Thyroid gland (tissue), 4 donors: ENCODE data around the gene CRY2. TPM values are rescaled to one million over a fixed set of nuclear protein-coding genes. Genes with fewer than 3 reads are reported as not detected.

Source experiments
- DNase-seq, 2 donors: peaks; one replicate each; pipeline ENCODE4 v3.0.0-alpha.2; 2019
- H3K27ac ChIP-seq, 3 donors: fragments of 200-600 bp; sonication (generic); 1 replicate in 2 of 3; 2 replicates in 1 of 3; pipeline ENCODE4 v1.5.1; 2016 to 2019; ENCODE audit warnings: mild to moderate bottlenecking in 1 of 3, moderate library complexity in 1 of 3
- H3K27me3 ChIP-seq: fragments of 200-600 bp; sonication (generic); one replicate; pipeline ENCODE4 v1.5.1; 2019
- H3K36me3 ChIP-seq, 2 donors: fragments of 200-600 bp; sonication (generic); one replicate each; pipeline ENCODE4 v1.5.1; 2016 to 2019
- H3K4me1 ChIP-seq, 2 donors: fragments of 200-600 bp; sonication (generic); one replicate each; pipeline ENCODE4 v1.5.1; 2017 to 2019
- H3K4me3 ChIP-seq, 3 donors: fragments of 200-600 bp; sonication (generic); replicated peaks in 1 of 3; 1 replicate in 2 of 3; 2 replicates in 1 of 3; pipeline ENCODE4 v1.5.1; 2016; ENCODE audit warnings: mild to moderate bottlenecking in 1 of 3
- H3K9me3 ChIP-seq: fragments of 200-600 bp; sonication (generic); one replicate; pipeline ENCODE4 v1.5.1; 2017
- POLR2A ChIP-seq, 2 donors: fragments of 450-650 bp; IDR thresholded peaks; one replicate each; pipeline ENCODE4 v1.6.1; 2017; ENCODE audit warnings: antibody characterized with exemption in 2 of 2, mild to moderate bottlenecking in 2 of 2, moderate library complexity in 1 of 2
- WGBS, 2 donors: methylation state at CpG; one replicate each; pipeline ENCODE4 v1.1.5; 2017; 5-methylcytosine and 5-hydroxymethylcytosine counted together
- intact Hi-C: fragments of 100-400 bp; cut with DNase I; formaldehyde crosslinking; loops from one replicate; pipeline ENCODE4 v1.15.1; 2023
- total RNA-seq, 4 donors: library from RNA; depleted of rRNA; stranded (reverse); fragments of >200 nt; gene quantifications; one replicate each; pipeline ENCODE4 v1.2.3, GENCODE V29; 2016
- TF ChIP-seq, protein P1 (sequence below), 6 experiments: fragments of 200-600 bp in 3 of 6; fragments of 450-650 bp in 3 of 6; sonication (generic) in 3 of 6; IDR thresholded peaks; one replicate each; pipeline ENCODE4 v1.5.1; 2016 to 2019; ENCODE audit warnings: antibody characterized with exemption in 6 of 6, mild to moderate bottlenecking in 2 of 6, inconsistent platforms in 1 of 6, moderate library complexity in 1 of 6

CRY2 gene
- total RNA-seq, 4 donors from 2014 or later: 49.5 to 117 (median 57.8) TPM

- H3K9me3 ChIP-seq: no peaks in the 10 kb centered on the region
- H3K4me3 ChIP-seq: no peak overlapping the region
- no peak for DNase-seq
- 64 to 65% methylated on average over 5 of the region's 5 CpGs for WGBS, 2 donors
- no peak for TF ChIP-seq POLR2A (IDR thresholded peaks at IDR 0.05)
- TF ChIP-seq, protein P1, sequence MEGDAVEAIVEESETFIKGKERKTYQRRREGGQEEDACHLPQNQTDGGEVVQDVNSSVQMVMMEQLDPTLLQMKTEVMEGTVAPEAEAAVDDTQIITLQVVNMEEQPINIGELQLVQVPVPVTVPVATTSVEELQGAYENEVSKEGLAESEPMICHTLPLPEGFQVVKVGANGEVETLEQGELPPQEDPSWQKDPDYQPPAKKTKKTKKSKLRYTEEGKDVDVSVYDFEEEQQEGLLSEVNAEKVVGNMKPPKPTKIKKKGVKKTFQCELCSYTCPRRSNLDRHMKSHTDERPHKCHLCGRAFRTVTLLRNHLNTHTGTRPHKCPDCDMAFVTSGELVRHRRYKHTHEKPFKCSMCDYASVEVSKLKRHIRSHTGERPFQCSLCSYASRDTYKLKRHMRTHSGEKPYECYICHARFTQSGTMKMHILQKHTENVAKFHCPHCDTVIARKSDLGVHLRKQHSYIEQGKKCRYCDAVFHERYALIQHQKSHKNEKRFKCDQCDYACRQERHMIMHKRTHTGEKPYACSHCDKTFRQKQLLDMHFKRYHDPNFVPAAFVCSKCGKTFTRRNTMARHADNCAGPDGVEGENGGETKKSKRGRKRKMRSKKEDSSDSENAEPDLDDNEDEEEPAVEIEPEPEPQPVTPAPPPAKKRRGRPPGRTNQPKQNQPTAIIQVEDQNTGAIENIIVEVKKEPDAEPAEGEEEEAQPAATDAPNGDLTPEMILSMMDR (IDR thresholded peaks at IDR 0.05): no peak
- H3K27ac ChIP-seq: peak overlapping the region; percentile 87 to 96 (median 89)
- no peaks in the 10 kb centered on the region for H3K27me3 ChIP-seq
- peaks cover 65 to 69% of the 10 kb centered on the region in 2 donors for H3K4me1 ChIP-seq
- H3K36me3 ChIP-seq: peaks cover 34 to 35% of the 10 kb centered on the region in 2 donors
- intact Hi-C loops: no loop called here
Measured at GRCh38 chr11:45858751-45859398, 11.6 kb downstream of the CRY2 start.

DNA sequence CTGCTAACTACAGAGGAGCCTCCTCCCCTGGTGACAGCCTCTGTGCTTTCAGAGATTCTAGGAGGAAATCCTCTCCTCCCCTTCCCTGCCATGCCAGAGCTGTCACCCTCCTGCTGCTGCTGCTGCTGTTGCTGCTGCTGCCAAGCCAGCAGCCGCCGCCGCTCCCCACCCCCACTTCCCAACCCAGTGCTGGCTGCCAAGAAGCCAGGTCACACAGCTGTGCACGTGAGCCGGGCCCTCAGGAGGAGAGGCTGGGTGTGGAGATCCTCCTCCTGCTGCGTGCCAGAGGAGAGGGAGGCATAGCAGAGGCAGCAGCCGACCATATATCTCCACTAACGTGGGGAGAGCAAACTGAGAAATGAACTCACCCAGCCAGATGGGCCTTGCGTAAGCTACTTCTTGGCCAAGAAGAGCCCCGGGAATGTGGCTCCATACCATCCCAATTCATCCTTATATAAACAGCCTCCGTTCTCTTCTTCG lies 12.4 kb downstream of the CRY2 start:
- Histone ChIP-seq H3K4me1 (peaks cover 58 to 61% of the 10 kb centered on the region in 2 donors), H3K27ac (peak overlapping the region; percentile 87 to 96 (median 89)), H3K27me3 (no peaks in the 10 kb centered on the region), H3K4me3 (no peak overlapping the region), H3K36me3 (peaks cover 39 to 40% of the 10 kb centered on the region in 2 donors), H3K9me3 (no peaks in the 10 kb centered on the region)
- DNase-seq: peak; percentile 97
- intact Hi-C loops: no loop called here
- peak in 1 of 2 donors; percentile 68 for TF ChIP-seq POLR2A (IDR thresholded peaks at IDR 0.05)
- TF ChIP-seq, protein P1 (IDR thresholded peaks at IDR 0.05): no peak
- 7 to 19% methylated on average over 6 to 12 of the region's 12 CpGs for WGBS, 2 donors

DNA sequence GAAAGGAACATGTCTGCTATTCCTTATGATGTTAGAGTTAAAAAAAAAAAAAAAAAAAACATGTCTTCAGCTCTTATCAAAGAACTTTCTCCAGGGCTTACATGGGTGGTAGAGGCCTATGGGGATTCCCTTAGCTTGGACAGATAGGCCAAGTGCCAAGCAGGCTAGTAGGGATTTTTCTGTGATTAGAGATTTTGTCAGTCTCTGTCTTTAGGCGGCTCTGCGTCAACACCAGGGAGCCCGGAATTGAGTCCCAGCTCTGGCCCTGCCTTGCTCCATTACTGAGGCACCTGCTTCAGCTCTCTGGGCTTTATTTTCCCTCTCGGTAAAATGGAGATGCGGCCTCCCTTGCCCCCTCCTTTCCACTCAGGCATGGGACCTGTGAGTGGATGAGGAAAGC lies 13.1 kb downstream of the CRY2 start:
- no peak for TF ChIP-seq POLR2A (IDR thresholded peaks at IDR 0.05)
- TF ChIP-seq, protein P1 (IDR thresholded peaks at IDR 0.05): no peak
- peaks cover 51 to 54% of the 10 kb centered on the region in 2 donors for H3K4me1 ChIP-seq
- H3K36me3 ChIP-seq: peaks cover 39 to 42% of the 10 kb centered on the region in 2 donors
- WGBS, 2 donors: 79 to 94% methylated on average over 5 of the region's 5 CpGs
- H3K9me3 ChIP-seq: no peaks in the 10 kb centered on the region
- intact Hi-C loops: no loop called here
- no peaks in the 10 kb centered on the region for H3K27me3 ChIP-seq
- H3K4me3 ChIP-seq: no peak overlapping the region
- H3K27ac ChIP-seq: peak overlapping the region; percentile 87 to 91 (median 89)
- no peak for DNase-seq

GRCh38 chr11:45860764-45861510 lies 13.7 kb downstream of the CRY2 start:
- Histone ChIP-seq H3K36me3 (peaks cover 39 to 46% of the 10 kb centered on the region in 2 donors), H3K4me3 (no peak overlapping the region), H3K9me3 (no peaks in the 10 kb centered on the region), H3K27ac (peak overlapping the region in 2 of 3 donors; percentile 87 to 89), H3K4me1 (peaks cover 45 to 49% of the 10 kb centered on the region in 2 donors), H3K27me3 (no peaks in the 10 kb centered on the region)
- 87 to 94% methylated on average over 8 to 10 of the region's 10 CpGs for WGBS, 2 donors
- DNase-seq: no peak
- intact Hi-C loops: no loop called here
- TF ChIP-seq POLR2A (IDR thresholded peaks at IDR 0.05): no peak
- TF ChIP-seq, protein P1 (IDR thresholded peaks at IDR 0.05): no peak

GRCh38 chr11:45864041-45864440 lies 16.8 kb downstream of the CRY2 start:
- Histone ChIP-seq H3K27ac (no peak overlapping the region), H3K9me3 (no peaks in the 10 kb centered on the region), H3K4me1 (peaks cover 15 to 18% of the 10 kb centered on the region in 2 donors), H3K36me3 (peaks cover 62 to 71% of the 10 kb centered on the region in 2 donors), H3K4me3 (no peak overlapping the region), H3K27me3 (no peaks in the 10 kb centered on the region)
- DNase-seq: no peak
- intact Hi-C loops: no loop called here
- TF ChIP-seq, protein P1 (IDR thresholded peaks at IDR 0.05): no peak
- no peak for TF ChIP-seq POLR2A (IDR thresholded peaks at IDR 0.05)
